H1 (cell line): ENCODE measurements around the gene ZCCHC10. TPM values are rescaled to one million over a fixed set of nuclear protein-coding genes. Genes with fewer than 3 reads are reported as not detected.
"Not testable (repeated sequence)": the region's sequence is repeated elsewhere in the genome, so short reads cannot be mapped to it uniquely, and the experiment has no call there.

Experiments used
- CTCF ChIA-PET: fragments of 300-600 bp; sonication (Branson Sonifier 250); formaldehyde crosslinking; loops from one replicate; lab custom pipeline; 2021; ENCODE audit not compliant: partially characterized antibody; lab: Charles Lee
- POLR2A ChIA-PET: fragments of 300-600 bp; sonication (Branson Sonifier 250); formaldehyde crosslinking; loops from one replicate; lab custom pipeline; 2021; ENCODE audit warnings: inconsistent platforms; ENCODE audit not compliant: partially characterized antibody; lab: Charles Lee
- DNase-seq, 2 experiments: peaks; one replicate each; pipeline versions ENCODE4 v3.0.0 to v3.0.0-alpha.2; 2010 to 2022; ENCODE audit warnings: low spot score in 2 of 2, low read depth in 1 of 2, mixed read lengths in 1 of 2
- FAIRE-seq: peaks from 2 replicates; lab custom pipeline; 2011; peaks lifted over from hg19 to GRCh38; lab: Jason Lieb, UNC
- H2AFZ ChIP-seq: 2 replicates; pipeline ENCODE4 v1.8.1; 2012; ENCODE audit warnings: low read length, inconsistent platforms
- H2AK5ac ChIP-seq: 2 replicates; pipeline ENCODE4 v1.6.1; 2013; ENCODE audit warnings: low read depth, low read length
- H2BK120ac ChIP-seq: replicated peaks from 2 replicates; pipeline ENCODE3; 2013; ENCODE audit warnings: low read depth, low read length, inconsistent platforms
- H2BK12ac ChIP-seq: 2 replicates; pipeline ENCODE4 v1.6.1; 2013; ENCODE audit warnings: low read depth, low read length
- H2BK15ac ChIP-seq: 2 replicates; pipeline ENCODE4 v1.6.1; 2013; ENCODE audit warnings: low read length
- H2BK20ac ChIP-seq: 2 replicates; pipeline ENCODE4 v1.6.1; 2013; ENCODE audit warnings: low read length
- H2BK5ac ChIP-seq: 2 replicates; pipeline ENCODE4 v1.6.1; 2013; ENCODE audit warnings: low read depth, low read length
- H3K14ac ChIP-seq: 2 replicates; pipeline ENCODE4 v1.6.1; 2013; ENCODE audit warnings: inconsistent platforms; ENCODE audit not compliant: insufficient read length
- H3K18ac ChIP-seq: 2 replicates; pipeline ENCODE4 v1.6.1; 2013; ENCODE audit warnings: low read length; ENCODE audit errors: extremely low read depth
- H3K23ac ChIP-seq: 2 replicates; pipeline ENCODE4 v1.6.1; 2013; ENCODE audit warnings: inconsistent platforms; ENCODE audit not compliant: insufficient read length
- H3K23me2 ChIP-seq: 2 replicates; pipeline ENCODE4 v1.6.1; 2013; ENCODE audit warnings: low read depth, low read length
- H3K27ac ChIP-seq: 2 replicates; pipeline ENCODE4 v1.6.1; 2011; ENCODE audit warnings: low read depth, low read length, inconsistent platforms
- H3K27me3 ChIP-seq, 4 experiments: replicated peaks in 1 of 4; 1 replicate in 1 of 4; 2 replicates in 3 of 4; pipeline versions ENCODE4 v1.6.1 to v1.8.1; 2011 to 2013; ENCODE audit warnings: low read length in 3 of 4, mild to moderate bottlenecking in 3 of 4, inconsistent platforms in 2 of 4, mixed read lengths in 2 of 4, moderate library complexity in 1 of 4; ENCODE audit not compliant: control insufficient read depth in 3 of 4, insufficient read depth in 3 of 4; ENCODE audit errors: extremely low read depth in 1 of 4
- H3K36me3 ChIP-seq, 4 experiments: 2 replicates each; pipeline versions ENCODE4 v1.6.1 to v1.8.1; 2011 to 2013; ENCODE audit warnings: mild to moderate bottlenecking in 4 of 4, low read length in 3 of 4, moderate library complexity in 2 of 4, control low read depth in 1 of 4, inconsistent platforms in 1 of 4; ENCODE audit not compliant: insufficient read depth in 4 of 4, control insufficient read depth in 2 of 4
- H3K4ac ChIP-seq: replicated peaks from 2 replicates; pipeline ENCODE3; 2013; ENCODE audit warnings: low read length, low read depth, mixed read lengths, inconsistent platforms; ENCODE audit not compliant: insufficient read length
- H3K4me1 ChIP-seq, 4 experiments: replicated peaks in 1 of 4; 1 replicate in 1 of 4; 2 replicates in 3 of 4; pipeline versions ENCODE4 v1.6.1 to v1.8.1; 2011 to 2013; ENCODE audit warnings: low read length in 3 of 4, inconsistent platforms in 2 of 4, mixed read lengths in 1 of 4; ENCODE audit not compliant: insufficient read depth in 4 of 4, control insufficient read depth in 3 of 4
- H3K4me2 ChIP-seq, 2 experiments: 2 replicates each; pipeline versions ENCODE4 v1.6.1 to v1.8.1; 2011 to 2013; ENCODE audit warnings: low read depth in 2 of 2, low read length in 2 of 2, control low read depth in 1 of 2, inconsistent platforms in 1 of 2, mild to moderate bottlenecking in 1 of 2; ENCODE audit not compliant: insufficient read depth in 1 of 2
- H3K4me3 ChIP-seq, 4 experiments: fragments of 200-600, 300-600 bp in 1 of 4; sonication (generic), shearing (Covaris generic), sonication (Bioruptor Twin) in 1 of 4; 2 replicates each; pipeline versions ENCODE4 v1.5.1 to v1.8.1; 2011 to 2016; ENCODE audit warnings: low read length in 4 of 4, low read depth in 3 of 4, control low read depth in 2 of 4, inconsistent platforms in 2 of 4, mild to moderate bottlenecking in 2 of 4, mixed read lengths in 1 of 4, moderate library complexity in 1 of 4; ENCODE audit not compliant: insufficient read depth in 2 of 4; ENCODE audit errors: extremely low read depth in 1 of 4
- H3K56ac ChIP-seq: replicated peaks from 2 replicates; pipeline ENCODE3; 2013; ENCODE audit warnings: low read depth, mild to moderate bottlenecking, mixed read lengths, low read length, inconsistent platforms; ENCODE audit not compliant: insufficient read length
- H3K79me1 ChIP-seq: 2 replicates; pipeline ENCODE4 v1.6.1; 2013; ENCODE audit warnings: low read depth, low read length, control low read depth
- H3K79me2 ChIP-seq, 2 experiments: 2 replicates each; pipeline versions ENCODE4 v1.6.1 to v1.8.1; 2012 to 2013; ENCODE audit warnings: low read length in 2 of 2, mild to moderate bottlenecking in 2 of 2, inconsistent platforms in 1 of 2; ENCODE audit not compliant: insufficient read depth in 2 of 2, control insufficient read depth in 1 of 2
- H3K9ac ChIP-seq, 4 experiments: replicated peaks in 1 of 4; 1 replicate in 1 of 4; 2 replicates in 3 of 4; pipeline versions ENCODE4 v1.6.1 to v1.8.1; 2011 to 2013; ENCODE audit warnings: low read depth in 3 of 4, low read length in 3 of 4, control low read depth in 2 of 4, mild to moderate bottlenecking in 2 of 4, moderate library complexity in 2 of 4, inconsistent platforms in 1 of 4; ENCODE audit errors: extremely low read depth in 1 of 4
- H3K9me3 ChIP-seq, 2 experiments: 2 replicates each; pipeline versions ENCODE4 v1.6.1 to v1.8.1; 2012 to 2013; ENCODE audit warnings: mild to moderate bottlenecking in 2 of 2, moderate library complexity in 2 of 2, control low read depth in 1 of 2, inconsistent platforms in 1 of 2, low read depth in 1 of 2, low read length in 1 of 2, mixed read lengths in 1 of 2; ENCODE audit not compliant: insufficient read depth in 2 of 2
- H4K20me1 ChIP-seq, 2 experiments: replicated peaks in 1 of 2; 2 replicates each; pipeline versions ENCODE3 to v1.8.1; 2011 to 2013; ENCODE audit warnings: inconsistent platforms in 2 of 2, low read length in 2 of 2, mild to moderate bottlenecking in 1 of 2; ENCODE audit not compliant: insufficient read depth in 2 of 2, control insufficient read depth in 1 of 2
- H4K5ac ChIP-seq: 2 replicates; pipeline ENCODE4 v1.6.1; 2013; ENCODE audit warnings: low read length, low read depth, mixed read lengths, inconsistent platforms; ENCODE audit not compliant: insufficient read length
- H4K8ac ChIP-seq: 2 replicates; pipeline ENCODE4 v1.8.0; 2013; ENCODE audit warnings: mild to moderate bottlenecking, moderate library complexity, low read length, inconsistent platforms; ENCODE audit not compliant: insufficient read depth; ENCODE audit errors: extremely low read depth
- H4K91ac ChIP-seq: replicated peaks from 2 replicates; pipeline ENCODE3; 2013; ENCODE audit warnings: low read length, mixed read lengths, inconsistent platforms; ENCODE audit not compliant: insufficient read length
- HDAC6 ChIP-seq: IDR thresholded peaks from one replicate; pipeline ENCODE4 v1.7.1; 2012; ENCODE audit warnings: low read depth, mild to moderate bottlenecking, inconsistent platforms, low read length, moderate library complexity
- WGBS, 2 experiments: shearing (Covaris generic) in 1 of 2; methylation state at CpG; one replicate each; pipeline versions ENCODE4 v1.1.6 to v1.1.7; 2013 to 2015; ENCODE audit warnings: low lambda C conversion rate in 2 of 2, mixed read lengths in 2 of 2, inconsistent platforms in 1 of 2, low coverage in 1 of 2, missing lambda C conversion rate in 1 of 2; ENCODE audit not compliant: insufficient replicate concordance in 2 of 2, insufficient coverage in 1 of 2, insufficient read length in 1 of 2; ENCODE audit errors: extremely low coverage in 1 of 2, missing lambda C conversion rate in 1 of 2; 5-methylcytosine and 5-hydroxymethylcytosine counted together
- polyA plus RNA-seq, 7 experiments: library from polyadenylated mRNA; depleted of rRNA in 3 of 7; stranded (reverse) in 5 of 7; unstranded in 2 of 7; fragments of >200 nt in 5 of 7; fragments of 200-250 nt in 2 of 7; gene quantifications; 1 replicate in 5 of 7; 2 replicates in 1 of 7; 4 replicates in 1 of 7; pipeline versions ENCODE4 v1.2.1 to v1.2.3, GENCODE V29; 2011 to 2013; ENCODE audit warnings: missing spikeins in 2 of 7, mixed read lengths in 2 of 7
- total RNA-seq: library from RNA; stranded (reverse); fragmentation: NEBNext Ultra II Directional; extraction: Animal tissue kit (Norgen Biotek cat#: 25700); gene quantifications from 2 replicates; pipeline ENCODE4 v1.2.1, GENCODE V29; 2021
- TF ChIP-seq, protein P1 (sequence below): IDR thresholded peaks from 2 replicates; pipeline ENCODE4 v1.6.1; 2012; ENCODE audit warnings: inconsistent platforms

Gene ZCCHC10
- total and polyA plus RNA-seq, 2 of the 8 experiments (the other 6 are each of a cell fraction or from before 2014, with no cell fraction given), result 22.4 to 32.9 TPM

DNA sequence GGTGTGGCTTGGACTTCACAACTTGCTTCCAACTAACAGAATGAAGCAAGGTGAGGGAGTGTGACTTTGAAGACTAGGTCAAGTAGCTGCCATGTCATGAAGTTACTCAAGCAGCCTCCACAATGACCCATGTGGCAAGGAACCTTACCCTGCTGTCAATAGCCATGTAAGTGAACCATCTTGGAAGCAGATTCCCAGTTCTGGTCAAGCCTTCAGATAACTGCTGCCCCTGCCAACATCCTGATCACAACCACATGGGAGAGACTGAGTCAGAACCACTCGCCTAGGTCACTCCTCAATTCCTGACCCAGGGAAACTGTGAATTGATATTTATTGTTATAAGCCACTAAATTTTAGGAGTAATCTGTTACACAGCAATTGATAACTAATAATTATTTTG, 10.9 kb downstream of the ZCCHC10 start (continued):
- TF ChIP-seq HDAC6, result no peak
- TF ChIP-seq, protein P1, sequence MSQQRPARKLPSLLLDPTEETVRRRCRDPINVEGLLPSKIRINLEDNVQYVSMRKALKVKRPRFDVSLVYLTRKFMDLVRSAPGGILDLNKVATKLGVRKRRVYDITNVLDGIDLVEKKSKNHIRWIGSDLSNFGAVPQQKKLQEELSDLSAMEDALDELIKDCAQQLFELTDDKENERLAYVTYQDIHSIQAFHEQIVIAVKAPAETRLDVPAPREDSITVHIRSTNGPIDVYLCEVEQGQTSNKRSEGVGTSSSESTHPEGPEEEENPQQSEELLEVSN, result no peak

DNA sequence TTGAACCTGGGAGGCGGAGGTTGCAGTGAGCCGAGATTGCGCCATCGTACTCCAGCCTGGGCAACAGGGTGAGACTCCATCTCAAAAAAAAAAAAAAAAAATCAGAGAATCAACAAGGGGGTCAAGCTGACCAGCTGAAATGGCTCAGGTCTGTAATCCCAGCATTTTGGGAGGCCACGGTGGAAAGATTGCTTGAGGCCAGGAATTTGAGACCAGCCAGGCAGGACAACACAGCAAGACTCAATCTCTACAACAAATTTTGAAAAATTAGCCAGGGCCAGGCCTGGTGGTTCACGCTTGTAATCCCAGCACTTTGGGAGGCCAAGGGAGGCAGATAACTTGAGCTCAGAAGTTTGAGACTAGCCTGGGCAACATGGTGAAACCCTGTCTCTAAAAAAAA, 17.9 kb downstream of the ZCCHC10 start:
- 96% methylated on average over 2 of the region's 6 CpGs; no CpG with 5 or more reads in 1 of the 2 experiments for WGBS, 2 experiments
- POLR2A ChIA-PET, H3K23me2 ChIP-seq, H3K79me1 ChIP-seq, H2AFZ ChIP-seq, H3K36me3 ChIP-seq, H2BK120ac ChIP-seq, FAIRE-seq, H3K4me1 ChIP-seq, H3K27me3 ChIP-seq, H3K18ac ChIP-seq, H3K56ac ChIP-seq, H2BK5ac ChIP-seq, H3K4me2 ChIP-seq, H3K9me3 ChIP-seq, H2BK20ac ChIP-seq, H4K5ac ChIP-seq, H4K8ac ChIP-seq, H3K23ac ChIP-seq, H3K14ac ChIP-seq, H3K79me2 ChIP-seq, H2BK15ac ChIP-seq, DNase-seq, H3K27ac ChIP-seq, H3K9ac ChIP-seq, H4K20me1 ChIP-seq, H3K4me3 ChIP-seq, H3K4ac ChIP-seq, H2AK5ac ChIP-seq, H2BK12ac ChIP-seq, H4K91ac ChIP-seq: not testable (repeated sequence)
- CTCF ChIA-PET, result interaction anchor here (1.3 kb wide), 1 partner anchor 8 kb away, joined by 3 read pairs; no protein-coding TSS in a partner anchor
